Nephron progenitor cell (in vitro differentiated cells): ENCODE results near the gene ACAP3.

Experiments used
- DNase-seq: peaks from one replicate; pipeline ENCODE4 v3.0.0; 2021
- H3K27ac Mint-ChIP-seq: 2 replicates; pipeline ENCODE4 v1.8.0; 2021; ENCODE audit warnings: mild to moderate bottlenecking, moderate library complexity, mixed read lengths
- H3K27me3 Mint-ChIP-seq: 2 replicates; pipeline ENCODE4 v1.8.0; 2021; ENCODE audit warnings: mild to moderate bottlenecking, low read depth, mixed read lengths; ENCODE audit not compliant: poor library complexity
- H3K36me3 Mint-ChIP-seq: 2 replicates; pipeline ENCODE4 v1.8.0; 2021; ENCODE audit warnings: low read depth, mixed read lengths
- H3K4me1 Mint-ChIP-seq: 2 replicates; pipeline ENCODE4 v1.8.0; 2021; ENCODE audit warnings: mixed read lengths
- H3K4me3 Mint-ChIP-seq: 2 replicates; pipeline ENCODE4 v1.8.0; 2021; ENCODE audit warnings: mild to moderate bottlenecking, moderate library complexity, mixed read lengths
- H3K9me3 Mint-ChIP-seq: 2 replicates; pipeline ENCODE4 v1.8.0; 2021; ENCODE audit warnings: mild to moderate bottlenecking, moderate library complexity, mixed read lengths
- CTCF ChIP-seq: fragments of 200-600 bp; sonication (generic); IDR thresholded peaks from 2 replicates; pipeline ENCODE4 v1.5.0; 2021; ENCODE audit warnings: antibody characterized with exemption

Gene ACAP3

GRCh38 chr1:1292442-1292779, 15.3 kb downstream of the ACAP3 start:
- no peak overlapping the region for H3K27ac Mint-ChIP-seq
- DNase-seq = no peak
- peaks cover 3% of the 10 kb centered on the region for H3K27me3 Mint-ChIP-seq
- H3K36me3 Mint-ChIP-seq = no peaks in the 10 kb centered on the region
- no peak overlapping the region for H3K4me3 Mint-ChIP-seq
- TF ChIP-seq CTCF = no peak
- peaks cover 5% of the 10 kb centered on the region for H3K4me1 Mint-ChIP-seq
- H3K9me3 Mint-ChIP-seq = no peaks in the 10 kb centered on the region

- peak; percentile 76 for DNase-seq
- Mint-ChIP-seq H3K27ac (no peak overlapping the region), H3K36me3 (no peaks in the 10 kb centered on the region), H3K27me3 (peaks cover 3% of the 10 kb centered on the region), H3K9me3 (no peaks in the 10 kb centered on the region), H3K4me1 (peaks cover 5% of the 10 kb centered on the region), H3K4me3 (no peak overlapping the region)
- TF ChIP-seq CTCF = peak; percentile 59
These were observed 15.9 kb downstream of the ACAP3 start for GRCh38 chr1:1291548-1292441.

DNA sequence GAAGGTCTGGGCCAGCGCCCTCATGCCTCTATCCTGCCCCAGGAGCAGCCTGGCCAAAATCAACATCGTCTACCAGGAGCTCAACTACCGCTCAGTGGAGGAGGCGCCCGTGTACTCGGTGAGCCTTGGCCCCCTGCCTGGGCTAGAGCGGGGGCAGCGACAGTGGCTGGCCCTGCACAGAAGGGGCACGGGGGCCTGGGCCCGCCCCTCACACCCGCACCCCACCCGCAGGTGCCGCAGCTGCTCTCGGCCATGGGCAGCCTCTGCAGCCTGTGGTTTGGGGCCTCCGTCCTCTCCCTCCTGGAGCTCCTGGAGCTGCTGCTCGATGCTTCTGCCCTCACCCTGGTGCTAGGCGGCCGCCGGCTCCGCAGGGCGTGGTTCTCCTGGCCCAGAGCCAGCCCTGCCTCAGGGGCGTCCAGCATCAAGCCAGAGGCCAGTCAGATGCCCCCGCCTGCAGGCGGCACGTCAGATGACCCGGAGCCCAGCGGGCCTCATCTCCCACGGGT, 16.7 kb downstream of the ACAP3 start:
- no peaks in the 10 kb centered on the region for H3K36me3 Mint-ChIP-seq
- H3K4me1 Mint-ChIP-seq = peaks cover 5% of the 10 kb centered on the region
- H3K27me3 Mint-ChIP-seq = peaks cover 3% of the 10 kb centered on the region
- no peak overlapping the region for H3K4me3 Mint-ChIP-seq
- H3K27ac Mint-ChIP-seq = no peak overlapping the region
- DNase-seq = no peak
- no peaks in the 10 kb centered on the region for H3K9me3 Mint-ChIP-seq
- TF ChIP-seq CTCF = no peak

DNA sequence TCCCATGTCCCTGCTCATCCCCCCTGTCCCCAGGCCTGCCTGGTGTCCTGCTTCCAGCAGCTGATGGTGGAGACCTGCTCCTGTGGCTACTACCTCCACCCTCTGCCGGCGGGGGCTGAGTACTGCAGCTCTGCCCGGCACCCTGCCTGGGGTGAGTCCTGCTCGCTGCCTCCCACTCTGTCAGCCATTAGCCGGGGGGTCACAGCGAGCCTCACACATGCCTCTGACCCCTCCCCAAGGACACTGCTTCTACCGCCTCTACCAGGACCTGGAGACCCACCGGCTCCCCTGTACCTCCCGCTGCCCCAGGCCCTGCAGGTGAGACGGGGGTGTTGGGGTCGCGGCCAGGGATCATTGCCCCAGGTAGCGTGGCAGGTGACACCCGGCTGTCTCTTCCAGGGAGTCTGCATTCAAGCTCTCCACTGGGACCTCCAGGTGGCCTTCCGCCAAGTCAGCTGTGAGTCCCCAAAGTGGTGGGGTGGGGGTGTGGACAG, 17.4 kb downstream of the ACAP3 start:
- H3K27me3 Mint-ChIP-seq = peaks cover 3% of the 10 kb centered on the region
- TF ChIP-seq CTCF = peak; percentile 62
- DNase-seq = peak; percentile 85
- no peak overlapping the region for H3K27ac Mint-ChIP-seq
- H3K36me3 Mint-ChIP-seq = no peaks in the 10 kb centered on the region
- H3K4me1 Mint-ChIP-seq = peaks cover 5% of the 10 kb centered on the region
- H3K9me3 Mint-ChIP-seq = no peaks in the 10 kb centered on the region
- H3K4me3 Mint-ChIP-seq = no peak overlapping the region

DNA sequence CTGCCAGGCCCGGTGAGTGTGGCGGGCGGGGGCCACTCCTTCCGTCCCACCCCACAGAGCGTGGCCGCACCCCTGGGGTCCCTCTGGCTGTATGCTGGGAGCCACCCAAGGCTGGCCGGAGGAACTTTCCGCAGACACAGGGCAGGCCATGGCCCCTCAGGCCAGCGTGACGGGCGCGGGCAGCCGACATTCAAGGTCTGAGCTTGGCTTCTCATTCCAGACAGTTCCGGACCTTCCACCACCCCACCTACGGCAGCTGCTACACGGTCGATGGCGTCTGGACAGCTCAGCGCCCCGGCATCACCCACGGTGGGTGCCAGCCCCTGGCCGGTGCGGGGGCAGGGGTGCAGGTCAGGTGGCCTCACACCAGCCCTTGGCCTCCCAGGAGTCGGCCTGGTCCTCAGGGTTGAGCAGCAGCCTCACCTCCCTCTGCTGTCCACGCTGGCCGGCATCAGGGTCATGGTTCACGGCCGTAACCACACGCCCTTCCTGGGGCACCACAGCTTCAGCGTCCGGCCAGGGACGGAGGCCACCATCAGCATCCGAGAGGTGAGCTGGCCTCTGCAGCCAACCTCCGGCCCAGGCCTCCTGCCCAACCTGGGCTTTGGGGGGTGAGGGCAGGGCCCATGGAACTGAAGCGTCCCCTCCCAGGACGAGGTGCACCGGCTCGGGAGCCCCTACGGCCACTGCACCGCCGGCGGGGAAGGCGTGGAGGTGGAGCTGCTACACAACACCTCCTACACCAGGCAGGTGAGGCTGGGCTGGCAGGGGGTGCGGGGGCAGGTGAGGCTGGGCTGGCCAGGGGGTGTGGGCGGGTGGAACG, 20.2 kb downstream of the ACAP3 start:
- no peak for DNase-seq
- no peak for TF ChIP-seq CTCF
- no peak overlapping the region for H3K4me3 Mint-ChIP-seq
- no peaks in the 10 kb centered on the region for H3K36me3 Mint-ChIP-seq
- H3K9me3 Mint-ChIP-seq = no peaks in the 10 kb centered on the region
- H3K27ac Mint-ChIP-seq = no peak overlapping the region
- H3K4me1 Mint-ChIP-seq = peaks cover 17% of the 10 kb centered on the region
- H3K27me3 Mint-ChIP-seq = peaks cover 3% of the 10 kb centered on the region
